Hippocampal formation (tissue), 2 donors: ENCODE results near the gene CENPX.
A peak's percentile ranks its signal among the peaks of the same experiment; 100 is the strongest.

Experiments used
- DNase-seq, 2 donors: peaks; one replicate each; lab custom pipeline; 2025; lab: John Stamatoyannopoulos, UW

CENPX gene

GRCh38 chr17:82055023-82055964, 32.6 kb upstream of the CENPX start:
- no peak for DNase-seq

DNA sequence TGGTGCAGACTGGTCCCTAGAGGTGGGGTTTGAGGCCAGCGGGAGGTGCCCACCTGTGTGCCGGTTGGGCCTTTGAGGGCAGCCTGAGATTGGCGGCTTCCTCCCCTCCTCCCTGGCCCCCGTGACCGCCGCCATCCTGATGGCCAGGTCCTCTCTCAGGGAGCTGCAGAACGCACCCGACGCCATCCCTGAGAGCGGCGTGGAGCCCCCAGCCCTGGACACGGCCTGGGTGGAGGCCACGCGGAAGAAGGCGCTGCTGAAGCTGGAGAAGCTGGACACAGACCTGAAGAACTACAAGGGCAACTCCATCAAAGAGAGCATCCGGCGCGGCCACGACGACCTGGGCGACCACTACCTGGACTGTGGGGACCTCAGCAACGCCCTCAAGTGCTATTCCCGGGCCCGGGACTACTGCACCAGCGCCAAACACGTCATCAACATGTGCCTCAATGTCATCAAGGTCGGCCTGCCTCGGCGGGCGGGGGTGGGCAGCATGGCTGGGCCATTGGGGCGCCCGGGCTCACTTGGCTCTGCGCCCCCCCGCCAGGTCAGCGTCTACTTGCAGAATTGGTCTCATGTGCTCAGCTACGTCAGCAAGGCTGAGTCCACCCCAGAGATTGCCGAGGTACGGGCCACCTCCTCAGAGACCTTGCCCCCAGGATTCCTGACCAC, 31.8 kb upstream of the CENPX start:
- no peak for DNase-seq

DNA sequence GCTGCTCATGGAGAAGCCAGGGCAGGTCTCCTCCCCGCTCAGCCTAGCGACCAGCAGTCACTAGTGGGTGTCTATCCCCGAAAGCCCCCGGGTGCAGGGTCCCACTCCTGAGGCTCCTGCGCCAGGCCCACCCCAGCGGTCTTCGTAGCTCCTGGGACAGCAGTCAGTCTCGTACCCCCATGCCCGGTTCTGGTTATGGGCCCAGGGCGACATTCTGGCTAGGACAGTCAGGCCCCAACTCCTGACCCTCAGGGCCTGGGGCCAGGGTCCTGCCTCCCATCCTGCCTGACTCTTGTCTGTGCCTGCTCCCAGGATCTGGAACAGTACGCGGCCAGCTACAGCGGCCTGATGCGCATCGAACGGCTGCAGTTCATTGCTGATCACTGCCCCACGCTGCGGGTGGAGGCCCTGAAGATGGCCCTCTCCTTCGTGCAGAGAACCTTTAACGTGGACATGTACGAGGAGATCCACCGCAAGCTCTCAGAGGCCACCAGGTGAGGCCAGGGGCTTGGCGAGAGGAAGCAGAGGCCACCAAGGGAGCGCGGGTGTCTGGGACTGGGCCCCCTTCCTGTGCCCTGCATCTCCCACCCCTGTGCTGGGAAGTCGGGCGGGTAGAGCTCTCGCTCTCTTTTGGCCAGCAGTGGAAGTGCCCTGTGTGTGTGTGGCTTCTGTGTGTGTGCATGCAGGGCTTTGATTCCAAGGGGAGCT, 31.0 kb upstream of the CENPX start:
- DNase-seq: no peak

DNA sequence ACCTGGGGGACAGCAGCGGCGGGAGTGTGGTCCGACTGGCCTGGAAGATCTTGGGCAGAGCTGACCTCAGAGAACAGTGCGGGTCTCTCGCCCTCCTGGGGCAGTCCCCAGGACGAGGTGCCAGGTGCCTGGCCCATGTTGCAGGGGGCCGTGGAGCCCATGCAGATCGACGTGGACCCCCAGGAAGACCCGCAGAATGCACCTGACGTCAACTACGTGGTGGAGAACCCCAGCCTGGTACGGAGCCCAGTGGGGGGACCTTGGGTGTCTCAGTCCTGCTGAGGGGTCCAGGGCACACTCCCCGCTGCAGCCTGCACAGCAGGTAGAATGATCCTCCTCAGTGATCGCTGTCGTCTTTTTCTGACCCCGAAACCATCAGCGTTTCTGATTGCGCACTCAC, 30.5 kb upstream of the CENPX start:
- no peak for DNase-seq

DNA sequence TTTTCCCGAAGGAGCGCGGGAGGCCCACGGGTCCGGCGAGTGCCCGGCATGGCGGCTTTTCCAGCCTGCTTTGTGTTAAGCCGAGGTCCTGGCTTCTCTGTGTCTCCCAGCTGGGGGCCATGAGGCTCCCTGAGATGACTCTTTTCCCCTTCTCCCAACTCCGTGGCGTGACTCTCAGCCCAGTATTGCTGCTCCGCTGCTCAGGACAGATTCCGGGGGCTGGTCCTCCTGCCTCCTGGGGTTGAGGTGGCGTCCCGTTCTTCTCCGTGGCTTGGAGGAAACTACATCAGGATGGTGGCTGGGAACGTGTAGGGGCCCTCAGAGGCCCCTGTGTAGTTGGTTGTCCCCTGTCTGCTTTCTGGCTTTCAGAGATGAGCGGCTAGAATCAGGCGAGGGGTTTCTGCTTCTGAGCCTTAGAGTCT, 30.0 kb upstream of the CENPX start:
- no peak for DNase-seq

- DNase-seq: peak; percentile 4 to 74
Observed at GRCh38 chr17:82051776-82052637, 29.3 kb upstream of the CENPX start, which contains the start of the genes GPS1 and RFNG. Gene GPS1 (plus strand): TSS chr17:82051898. CDS start chr17:82051932, 34 bp downstream. Gene RFNG (minus strand): TSS chr17:82051811. CDS start chr17:82051766, 45 bp downstream.

DNA sequence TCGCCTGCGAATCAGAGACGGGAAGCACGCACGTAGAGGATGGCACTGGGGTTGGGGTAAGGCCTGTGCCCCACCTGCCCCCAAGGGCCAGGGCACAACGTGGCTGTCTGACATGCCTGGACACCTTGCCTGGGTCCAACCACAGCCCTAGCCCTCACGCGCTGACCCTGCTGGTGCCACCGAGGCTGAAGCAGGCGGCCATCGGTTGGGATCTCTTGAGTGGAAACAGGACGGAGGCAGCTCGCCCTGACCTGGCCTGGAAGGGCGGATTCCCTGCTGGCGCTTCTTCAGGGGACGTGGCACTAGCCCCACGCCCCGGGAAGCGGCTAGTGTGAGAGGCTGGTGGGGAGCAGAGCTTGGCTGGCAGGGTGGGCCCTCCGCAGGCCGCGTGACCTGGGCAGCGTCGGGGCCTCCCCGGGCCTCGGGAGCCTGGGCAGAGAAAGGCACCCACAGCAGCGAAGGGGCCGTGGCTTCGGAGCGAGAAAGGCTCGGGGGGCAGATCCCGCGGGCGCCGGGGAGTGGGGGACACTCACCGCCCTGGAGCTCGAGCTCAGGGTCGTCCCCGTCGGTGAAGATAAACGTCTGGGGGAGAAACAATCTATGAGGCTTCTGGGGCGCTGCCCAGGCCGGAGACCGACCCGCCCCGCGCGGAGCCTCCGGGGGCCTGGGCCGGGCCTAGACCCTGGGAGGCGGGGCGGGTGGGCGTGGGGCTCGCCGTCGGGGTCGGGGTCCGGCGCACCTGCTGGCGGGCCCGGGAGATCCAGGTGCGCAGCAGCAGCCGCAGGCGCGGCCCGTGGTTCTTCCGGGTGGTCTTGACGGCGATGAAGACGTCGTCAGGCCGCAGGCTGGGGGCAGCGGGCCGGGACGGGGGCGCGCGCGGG, 28.3 kb upstream of the CENPX start:
- DNase-seq: no peak

DNA sequence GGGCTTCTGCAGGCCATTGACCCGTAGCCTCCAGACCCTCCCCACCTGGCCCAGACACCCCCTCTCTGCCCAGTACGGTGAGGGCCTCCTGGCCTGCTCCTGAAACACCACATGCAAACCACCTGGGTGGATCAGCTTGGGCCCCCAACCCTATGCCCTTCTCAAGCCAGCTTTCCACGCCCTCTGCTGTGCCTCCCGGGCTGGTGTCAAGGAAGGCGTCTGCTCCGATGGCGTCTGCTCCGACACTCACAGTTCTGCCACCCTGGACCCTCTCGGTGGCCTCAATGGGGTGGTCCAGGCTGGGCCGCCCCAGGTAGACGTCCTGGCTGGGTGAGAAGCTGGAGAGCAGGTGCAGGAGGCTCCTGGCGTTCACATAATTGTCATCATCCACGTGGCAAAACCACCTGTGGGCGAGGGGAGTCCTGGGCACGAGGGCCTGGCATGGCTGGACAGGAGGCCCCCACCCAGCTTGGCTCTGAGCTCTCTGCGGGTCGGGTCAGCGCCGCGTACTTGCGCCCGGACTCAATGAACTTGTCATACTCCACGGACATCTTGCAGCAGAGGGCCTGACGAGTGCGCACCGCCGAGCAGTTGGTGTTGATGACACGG, 27.6 kb upstream of the CENPX start:
- no peak for DNase-seq

GRCh38 chr17:82049521-82049971, 26.9 kb upstream of the CENPX start:
- DNase-seq: no peak

DNA sequence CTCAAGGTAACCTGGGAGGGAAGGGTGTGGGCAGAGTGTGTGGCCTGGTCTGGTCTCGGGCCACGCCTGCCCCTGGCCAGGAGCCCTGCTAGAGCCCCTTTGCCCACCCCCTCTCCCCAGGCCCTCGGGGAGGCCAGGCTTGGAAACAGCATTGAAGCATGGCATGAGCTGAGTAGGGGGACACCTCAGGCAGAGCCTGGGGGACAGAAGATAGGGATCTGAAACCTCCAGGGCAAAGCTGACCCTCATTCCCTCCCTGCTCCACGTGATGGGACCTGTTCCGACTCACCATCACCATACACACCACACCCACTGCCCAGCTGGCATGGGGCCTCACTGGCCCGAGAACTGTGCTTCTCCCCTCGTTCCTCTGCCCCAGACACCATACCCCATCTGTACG, 26.4 kb upstream of the CENPX start:
- no peak for DNase-seq

DNA sequence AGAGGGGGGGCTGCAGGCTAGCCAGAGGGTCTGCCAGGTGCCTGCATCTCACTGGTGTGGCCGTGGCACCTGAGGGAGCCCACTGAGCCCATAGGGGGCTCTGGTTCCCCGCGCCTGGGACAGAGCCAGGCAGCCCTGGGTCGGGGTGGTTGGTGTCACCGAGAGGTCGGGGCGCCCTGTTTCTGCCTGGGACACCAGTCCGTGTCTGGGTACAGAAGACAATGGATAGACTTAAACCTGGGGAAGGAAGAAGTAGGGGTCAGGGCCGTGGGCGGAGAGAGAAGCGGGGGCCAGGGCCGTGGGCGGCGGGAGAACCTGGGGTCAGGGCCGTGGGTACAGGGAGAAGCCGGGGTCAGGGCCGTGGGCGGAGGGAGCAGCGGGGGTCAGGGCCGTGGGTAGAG, 25.9 kb upstream of the CENPX start:
- DNase-seq: no peak

- no peak for DNase-seq
Observed at GRCh38 chr17:82047914-82048570, 25.4 kb upstream of the CENPX start.

DNA sequence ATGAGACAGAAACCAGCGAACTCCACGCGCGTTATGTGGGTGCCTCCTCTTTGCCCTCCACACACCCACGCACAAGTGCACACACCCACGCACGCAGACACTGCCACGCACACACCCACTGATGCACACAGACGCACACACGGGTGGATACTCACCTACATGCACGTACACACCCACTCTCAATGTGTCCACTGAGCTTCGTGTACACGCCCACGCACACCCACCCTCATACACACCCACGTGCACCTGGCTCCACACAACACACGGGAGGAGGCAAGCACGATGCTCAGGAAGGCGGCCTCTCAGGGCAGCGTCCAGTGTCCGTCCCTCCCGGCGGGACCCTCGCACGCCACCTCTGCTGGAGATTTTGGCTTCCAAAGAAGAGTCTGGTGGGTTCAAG, 24.7 kb upstream of the CENPX start:
- DNase-seq: no peak

GRCh38 chr17:82046903-82047302, 24.2 kb upstream of the CENPX start:
- DNase-seq: no peak

- no peak for DNase-seq
Observed at GRCh38 chr17:82045936-82046484, 23.3 kb upstream of the CENPX start.

GRCh38 chr17:82043507-82043906, 20.8 kb upstream of the CENPX start:
- DNase-seq: no peak

DNA sequence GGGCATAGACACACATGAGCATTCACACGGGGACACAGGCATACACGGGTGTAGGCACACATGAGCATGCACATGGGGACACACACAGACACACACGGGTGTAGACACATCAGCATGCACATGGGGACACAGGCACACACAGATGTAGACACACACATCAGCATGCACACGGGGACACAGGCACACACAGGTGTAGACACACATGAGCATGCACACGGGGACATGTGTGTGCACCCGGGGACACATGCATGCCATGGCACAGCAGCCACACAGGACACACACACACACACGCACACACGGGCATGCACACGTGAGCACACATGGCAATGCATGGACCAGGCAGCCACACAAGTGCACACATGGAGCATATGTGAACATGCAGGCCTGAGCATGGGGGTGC, 20.0 kb upstream of the CENPX start:
- DNase-seq: no peak

GRCh38 chr17:82041144-82041814, 18.6 kb upstream of the CENPX start:
- DNase-seq: no peak
